Mesenteric fat pad (tissue), 1 donor: ENCODE data around the gene RGS14. TPM values are rescaled to one million over a fixed set of nuclear protein-coding genes. Genes with fewer than 3 reads are reported as not detected.

Experiments
- total RNA-seq: library from RNA; stranded (reverse); fragmentation: NEBNext Ultra II Directional; extraction: Animal tissue kit (Norgen Biotek cat#: 25700); gene quantifications from one replicate; pipeline ENCODE4 v1.2.1, GENCODE V29; 2021
- donor health status: DM: yes; HTN: yes; CAD: no.

The RGS14 gene
- total RNA-seq, 1 donor from 2014 or later = 8.2 TPM

Other genes starting within 250 kb of the RGS14 start
- gene NSD1, start 224.2 kb upstream of the RGS14 start, total RNA-seq = 74.6 TPM
- gene RAB24, start 54.2 kb upstream of the RGS14 start, total RNA-seq = 23.1 TPM
- gene PRELID1, start 54.1 kb upstream of the RGS14 start, total RNA-seq = 110 TPM
- gene MXD3, start 46.0 kb upstream of the RGS14 start, total RNA-seq = 7.2 TPM
- gene LMAN2, start 6.3 kb upstream of the RGS14 start, total RNA-seq = 90.9 TPM
- not detected for gene SLC34A1, start 26.5 kb downstream of the RGS14 start, total RNA-seq
- not detected for gene PFN3, start 42.7 kb downstream of the RGS14 start, total RNA-seq
- gene F12, start 51.6 kb downstream of the RGS14 start, total RNA-seq = not detected
- 30.1 TPM for gene GRK6, start 68.8 kb downstream of the RGS14 start, total RNA-seq
- gene PRR7, start 88.9 kb downstream of the RGS14 start, total RNA-seq = 1.00 TPM
- 44.3 TPM for gene DBN1, start 115.7 kb downstream of the RGS14 start, total RNA-seq
- 58.8 TPM for gene PDLIM7, start 139.7 kb downstream of the RGS14 start, total RNA-seq
- gene DOK3, start 151.9 kb downstream of the RGS14 start, total RNA-seq = 22.6 TPM
- 63.8 TPM for gene DDX41, start 159.0 kb downstream of the RGS14 start, total RNA-seq
- 63.1 TPM for gene FAM193B, start 196.6 kb downstream of the RGS14 start, total RNA-seq
- 168 TPM for gene TMED9, start 234.3 kb downstream of the RGS14 start, total RNA-seq
- gene B4GALT7, start 242.2 kb downstream of the RGS14 start, total RNA-seq = 28.8 TPM